CD14-positive monocyte (primary cell): Measurements from ENCODE around the gene KPNA3. TPM values are rescaled to one million over a fixed set of nuclear protein-coding genes. Genes with fewer than 3 reads are reported as not detected.
A peak's percentile ranks its signal among the peaks of the same experiment; 100 is the strongest.

Source experiments
- DNase-seq, 3 donors: peaks; one replicate each; pipeline ENCODE4 v3.0.0-alpha.2; 2011 to 2022
- H2AFZ ChIP-seq: 2 replicates; pipeline ENCODE4 v1.6.0; 2012; ENCODE audit warnings: mild to moderate bottlenecking, low read depth, low read length, inconsistent platforms; ENCODE audit not compliant: insufficient read depth, poor library complexity, severe bottlenecking
- H3K27ac ChIP-seq, 2 donors: 1 replicate in 1 of 2; 2 replicates in 1 of 2; pipeline ENCODE4 v1.5.1; 2012 to 2013; ENCODE audit warnings: low read length in 2 of 2, control low read depth in 1 of 2, inconsistent platforms in 1 of 2, low read depth in 1 of 2, mild to moderate bottlenecking in 1 of 2
- H3K27me3 ChIP-seq, 2 donors: one replicate each; pipeline versions ENCODE4 v1.6.0 to v1.6.1; 2011 to 2013; ENCODE audit warnings: low read length in 2 of 2; ENCODE audit not compliant: control insufficient read depth in 2 of 2, insufficient read depth in 2 of 2
- H3K36me3 ChIP-seq, 2 donors: replicated peaks in 1 of 2; 1 replicate in 1 of 2; 2 replicates in 1 of 2; pipeline versions ENCODE4 v1.5.1 to v1.6.1; 2012 to 2013; ENCODE audit warnings: low read length in 2 of 2, control low read depth in 1 of 2, inconsistent platforms in 1 of 2, mild to moderate bottlenecking in 1 of 2; ENCODE audit not compliant: insufficient read depth in 2 of 2, control insufficient read depth in 1 of 2
- H3K4me1 ChIP-seq, 2 donors: 1 replicate in 1 of 2; 2 replicates in 1 of 2; pipeline versions ENCODE4 v1.5.1 to v1.6.1; 2012 to 2013; ENCODE audit warnings: low read length in 2 of 2, control low read depth in 1 of 2, inconsistent platforms in 1 of 2, mild to moderate bottlenecking in 1 of 2, moderate library complexity in 1 of 2; ENCODE audit not compliant: insufficient read depth in 2 of 2, control insufficient read depth in 1 of 2
- H3K4me2 ChIP-seq: replicated peaks from 2 replicates; pipeline ENCODE3; 2012; ENCODE audit warnings: low read length, moderate library complexity, mild to moderate bottlenecking; ENCODE audit not compliant: poor library complexity, severe bottlenecking; ENCODE audit errors: extremely low read depth
- H3K4me3 ChIP-seq, 3 experiments: fragments of 200-600 bp in 1 of 3; sonication (generic) in 1 of 3; replicated peaks in 1 of 3; 1 replicate in 2 of 3; 2 replicates in 1 of 3; pipeline ENCODE4 v1.5.1; 2011 to 2013; ENCODE audit warnings: low read length in 3 of 3, mild to moderate bottlenecking in 3 of 3, control low read depth in 2 of 3, low read depth in 2 of 3, inconsistent platforms in 1 of 3, moderate library complexity in 1 of 3
- H3K79me2 ChIP-seq: 2 replicates; pipeline ENCODE4 v1.6.0; 2012; ENCODE audit warnings: mild to moderate bottlenecking, control low read depth, inconsistent platforms, low read length, moderate library complexity; ENCODE audit not compliant: insufficient read depth
- H3K9ac ChIP-seq: 2 replicates; pipeline ENCODE4 v1.6.0; 2017; ENCODE audit warnings: low read length, mild to moderate bottlenecking; ENCODE audit not compliant: insufficient read depth, poor library complexity, severe bottlenecking
- H3K9me3 ChIP-seq, 2 donors: replicated peaks in 1 of 2; 1 replicate in 1 of 2; 2 replicates in 1 of 2; pipeline versions ENCODE4 v1.5.1 to v1.6.1; 2012 to 2013; ENCODE audit warnings: low read length in 2 of 2, control low read depth in 1 of 2; ENCODE audit not compliant: control insufficient read depth in 1 of 2, insufficient read depth in 1 of 2
- H4K20me1 ChIP-seq: 2 replicates; pipeline ENCODE4 v1.6.0; 2012; ENCODE audit warnings: mild to moderate bottlenecking, low read length, control low read depth, moderate library complexity; ENCODE audit not compliant: insufficient read depth
- H3K27ac Mint-ChIP-seq, 7 donors: one replicate each; pipeline ENCODE4 v1.8.0; 2020; ENCODE audit warnings: mild to moderate bottlenecking in 7 of 7, mixed read lengths in 7 of 7, moderate library complexity in 6 of 7, inconsistent platforms in 2 of 7
- H3K27me3 Mint-ChIP-seq, 3 donors: one replicate each; pipeline ENCODE4 v1.8.0; 2021 to 2022; ENCODE audit warnings: low read depth in 3 of 3, mild to moderate bottlenecking in 3 of 3, mixed read lengths in 3 of 3, moderate library complexity in 3 of 3, inconsistent platforms in 1 of 3
- H3K36me3 Mint-ChIP-seq, 2 donors: one replicate each; pipeline ENCODE4 v1.8.0; 2020; ENCODE audit warnings: mixed read lengths in 2 of 2, inconsistent platforms in 1 of 2, mild to moderate bottlenecking in 1 of 2
- H3K4me1 Mint-ChIP-seq: one replicate; pipeline ENCODE4 v1.8.0; 2020; ENCODE audit warnings: mild to moderate bottlenecking, mixed read lengths
- H3K4me3 Mint-ChIP-seq, 2 donors: one replicate each; pipeline ENCODE4 v1.8.0; 2020; ENCODE audit warnings: mild to moderate bottlenecking in 2 of 2, mixed read lengths in 2 of 2, moderate library complexity in 1 of 2
- H3K9me3 Mint-ChIP-seq, 7 donors: one replicate each; pipeline ENCODE4 v1.8.0; 2020 to 2022; ENCODE audit warnings: mixed read lengths in 7 of 7, mild to moderate bottlenecking in 6 of 7, moderate library complexity in 6 of 7, inconsistent platforms in 2 of 7
- WGBS: methylation state at CpG from one replicate; pipeline ENCODE4 v1.1.5; 2013; ENCODE audit warnings: missing lambda C conversion rate; ENCODE audit not compliant: insufficient coverage; 5-methylcytosine and 5-hydroxymethylcytosine counted together
- intact Hi-C, 2 donors: fragments of 100-400 bp; cut with micrococcal nuclease; formaldehyde crosslinking; loops; one replicate each; pipeline versions ENCODE4 v1.15.0 to v1.15.1; 2023
- polyA plus RNA-seq, 3 donors: library from polyadenylated mRNA; depleted of rRNA in 1 of 3; unstranded in 2 of 3; stranded (reverse) in 1 of 3; fragments of 300-500 nt in 2 of 3; fragments of >200 nt in 1 of 3; fragmentation: Illumina TruSeq in 2 of 3; gene quantifications; 1 replicate in 2 of 3; 2 replicates in 1 of 3; pipeline ENCODE4 v1.2.3, GENCODE V29; 2012 to 2021
- TF ChIP-seq, protein P1 (sequence below): fragments of 200-600 bp; IDR thresholded peaks from one replicate; pipeline ENCODE4 v1.8.0; 2022; ENCODE audit warnings: antibody characterized with exemption, mild to moderate bottlenecking

Gene KPNA3
- polyA plus RNA-seq, 3 donors, result 11.5 to 15.3 (median 12.8) TPM

- TF ChIP-seq, protein P1, sequence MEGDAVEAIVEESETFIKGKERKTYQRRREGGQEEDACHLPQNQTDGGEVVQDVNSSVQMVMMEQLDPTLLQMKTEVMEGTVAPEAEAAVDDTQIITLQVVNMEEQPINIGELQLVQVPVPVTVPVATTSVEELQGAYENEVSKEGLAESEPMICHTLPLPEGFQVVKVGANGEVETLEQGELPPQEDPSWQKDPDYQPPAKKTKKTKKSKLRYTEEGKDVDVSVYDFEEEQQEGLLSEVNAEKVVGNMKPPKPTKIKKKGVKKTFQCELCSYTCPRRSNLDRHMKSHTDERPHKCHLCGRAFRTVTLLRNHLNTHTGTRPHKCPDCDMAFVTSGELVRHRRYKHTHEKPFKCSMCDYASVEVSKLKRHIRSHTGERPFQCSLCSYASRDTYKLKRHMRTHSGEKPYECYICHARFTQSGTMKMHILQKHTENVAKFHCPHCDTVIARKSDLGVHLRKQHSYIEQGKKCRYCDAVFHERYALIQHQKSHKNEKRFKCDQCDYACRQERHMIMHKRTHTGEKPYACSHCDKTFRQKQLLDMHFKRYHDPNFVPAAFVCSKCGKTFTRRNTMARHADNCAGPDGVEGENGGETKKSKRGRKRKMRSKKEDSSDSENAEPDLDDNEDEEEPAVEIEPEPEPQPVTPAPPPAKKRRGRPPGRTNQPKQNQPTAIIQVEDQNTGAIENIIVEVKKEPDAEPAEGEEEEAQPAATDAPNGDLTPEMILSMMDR, result no peak
- Histone ChIP-seq H3K4me2 (no peak overlapping the region), H3K27me3 (no peaks in the 10 kb centered on the region), H3K4me1 (no peaks in the 10 kb centered on the region), H3K27ac (no peak overlapping the region), H3K4me3 (no peak overlapping the region), H2AFZ (no peak overlapping the region), H3K79me2 (no peaks in the 10 kb centered on the region), H4K20me1 (peaks cover 6% of the 10 kb centered on the region), H3K9me3 (no peaks in the 10 kb centered on the region), H3K36me3 (peaks cover 25 to 42% of the 10 kb centered on the region in 2 donors), H3K9ac (no peak overlapping the region)
- 100% methylated on average over 5 of the region's 12 CpGs for WGBS
- intact Hi-C loops, result no loop called here
- H3K4me1 Mint-ChIP-seq, result no peaks in the 10 kb centered on the region
- peak overlapping the region in 1 of 7 donors; percentile 14 for H3K27ac Mint-ChIP-seq
- H3K27me3 Mint-ChIP-seq, result no peaks in the 10 kb centered on the region
- peaks cover 25 to 42% of the 10 kb centered on the region in 2 donors for H3K36me3 Mint-ChIP-seq
- DNase-seq, result no peak
- no peaks in the 10 kb centered on the region for H3K9me3 Mint-ChIP-seq
- no peak overlapping the region for H3K4me3 Mint-ChIP-seq
Measured at GRCh38 chr13:49733181-49733951, 59.1 kb downstream of the KPNA3 start.

DNA sequence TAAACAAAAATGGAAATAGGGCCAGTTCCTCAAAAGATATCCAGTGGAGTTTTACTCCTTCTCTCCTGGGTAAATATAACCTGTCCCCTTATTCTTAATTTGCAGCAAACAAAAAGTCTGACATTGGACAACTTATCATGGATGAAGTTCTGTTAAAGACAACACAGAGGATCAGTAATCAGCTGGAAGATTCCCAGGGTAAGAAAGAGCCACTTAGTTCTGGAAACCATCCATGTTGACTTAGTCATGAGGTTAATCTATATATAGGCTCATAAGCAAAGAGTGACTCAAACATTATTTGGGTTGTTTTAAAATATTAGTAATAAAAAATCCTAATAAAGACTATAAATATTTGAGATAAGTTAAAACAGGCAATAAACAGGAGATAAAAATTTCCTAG, 60.7 kb downstream of the KPNA3 start:
- H3K36me3 Mint-ChIP-seq, result peaks cover 35 to 49% of the 10 kb centered on the region in 2 donors
- H3K27ac Mint-ChIP-seq, result no peak overlapping the region
- Histone ChIP-seq H3K4me2 (no peak overlapping the region), H3K27ac (no peak overlapping the region), H3K9ac (no peak overlapping the region), H3K79me2 (no peaks in the 10 kb centered on the region), H3K4me1 (no peaks in the 10 kb centered on the region), H3K36me3 (peaks cover 28 to 58% of the 10 kb centered on the region in 2 donors), H3K27me3 (no peaks in the 10 kb centered on the region), H2AFZ (no peak overlapping the region), H3K4me3 (no peak overlapping the region), H3K9me3 (no peaks in the 10 kb centered on the region), H4K20me1 (peaks cover 6% of the 10 kb centered on the region)
- H3K27me3 Mint-ChIP-seq, result peaks cover 0 to 1% (median 0%) of the 10 kb centered on the region in 3 donors
- H3K4me1 Mint-ChIP-seq, result no peaks in the 10 kb centered on the region
- intact Hi-C loops, result no loop called here
- TF ChIP-seq, protein P1, result no peak
- no peak for DNase-seq
- no peak overlapping the region for H3K4me3 Mint-ChIP-seq
- H3K9me3 Mint-ChIP-seq, result no peaks in the 10 kb centered on the region
